Neuron (in vitro differentiated cells): ENCODE results near the gene B3GAT1.

Experiments used
- H2AFZ ChIP-seq: one replicate; pipeline ENCODE4 v1.6.1; 2013; ENCODE audit warnings: low read depth, mild to moderate bottlenecking, inconsistent platforms, low read length, moderate library complexity
- H3K27me3 ChIP-seq: one replicate; pipeline ENCODE4 v1.6.1; 2013; ENCODE audit warnings: low read length; ENCODE audit not compliant: insufficient read depth
- H3K36me3 ChIP-seq: one replicate; pipeline ENCODE4 v1.6.1; 2013; ENCODE audit warnings: low read length; ENCODE audit not compliant: insufficient read depth
- H3K4me1 ChIP-seq: one replicate; pipeline ENCODE4 v1.6.1; 2013; ENCODE audit warnings: low read length; ENCODE audit not compliant: insufficient read depth
- H3K4me3 ChIP-seq: 2 replicates; pipeline ENCODE4 v1.5.1; 2013; ENCODE audit warnings: mild to moderate bottlenecking, low read length, moderate library complexity
- H3K9me3 ChIP-seq: one replicate; pipeline ENCODE4 v1.6.1; 2013; ENCODE audit warnings: low read length

The B3GAT1 gene

GRCh38 chr11:134342572-134343340, 69.3 kb downstream of the B3GAT1 start:
- H3K4me1 ChIP-seq: no peaks in the 10 kb centered on the region
- no peaks in the 10 kb centered on the region for H3K9me3 ChIP-seq
- H2AFZ ChIP-seq: no peak overlapping the region
- no peaks in the 10 kb centered on the region for H3K36me3 ChIP-seq
- no peak overlapping the region for H3K4me3 ChIP-seq
- H3K27me3 ChIP-seq: no peaks in the 10 kb centered on the region

- no peaks in the 10 kb centered on the region for H3K27me3 ChIP-seq
- no peak overlapping the region for H3K4me3 ChIP-seq
- H3K4me1 ChIP-seq: no peaks in the 10 kb centered on the region
- no peaks in the 10 kb centered on the region for H3K36me3 ChIP-seq
- H3K9me3 ChIP-seq: no peaks in the 10 kb centered on the region
- no peak overlapping the region for H2AFZ ChIP-seq
Measured at GRCh38 chr11:134341805-134342571, 70.1 kb downstream of the B3GAT1 start.

- H3K9me3 ChIP-seq: no peaks in the 10 kb centered on the region
- no peaks in the 10 kb centered on the region for H3K4me1 ChIP-seq
- no peak overlapping the region for H2AFZ ChIP-seq
- H3K36me3 ChIP-seq: no peaks in the 10 kb centered on the region
- H3K27me3 ChIP-seq: no peaks in the 10 kb centered on the region
- H3K4me3 ChIP-seq: no peak overlapping the region
Measured at GRCh38 chr11:134340354-134340964, 71.6 kb downstream of the B3GAT1 start.

GRCh38 chr11:134339756-134340155, 72.3 kb downstream of the B3GAT1 start:
- H3K4me1 ChIP-seq: no peaks in the 10 kb centered on the region
- H2AFZ ChIP-seq: no peak overlapping the region
- no peak overlapping the region for H3K4me3 ChIP-seq
- no peaks in the 10 kb centered on the region for H3K9me3 ChIP-seq
- no peaks in the 10 kb centered on the region for H3K36me3 ChIP-seq
- no peaks in the 10 kb centered on the region for H3K27me3 ChIP-seq

- Histone ChIP-seq H3K4me3 (no peak overlapping the region), H3K36me3 (no peaks in the 10 kb centered on the region), H3K9me3 (no peaks in the 10 kb centered on the region), H2AFZ (no peak overlapping the region), H3K4me1 (no peaks in the 10 kb centered on the region), H3K27me3 (no peaks in the 10 kb centered on the region)
Measured at GRCh38 chr11:134338654-134339053, 73.4 kb downstream of the B3GAT1 start.

- H3K4me3 ChIP-seq: no peak overlapping the region
- H3K27me3 ChIP-seq: no peaks in the 10 kb centered on the region
Measured at GRCh38 chr11:134338068-134338467, 74.0 kb downstream of the B3GAT1 start.

GRCh38 chr11:134337051-134337450, 75.0 kb downstream of the B3GAT1 start:
- H3K4me1 ChIP-seq: no peaks in the 10 kb centered on the region
- H3K27me3 ChIP-seq: no peaks in the 10 kb centered on the region
- no peak overlapping the region for H3K4me3 ChIP-seq
- H3K9me3 ChIP-seq: no peaks in the 10 kb centered on the region
- H3K36me3 ChIP-seq: no peaks in the 10 kb centered on the region
- H2AFZ ChIP-seq: no peak overlapping the region

More at GRCh38 chr11:134338068-134338467, 74.0 kb downstream of the B3GAT1 start:
- H3K9me3 ChIP-seq: no peaks in the 10 kb centered on the region
- H3K4me1 ChIP-seq: no peaks in the 10 kb centered on the region
- H2AFZ ChIP-seq: no peak overlapping the region
- no peaks in the 10 kb centered on the region for H3K36me3 ChIP-seq

- Histone ChIP-seq H3K4me3 (no peak overlapping the region), H3K9me3 (no peaks in the 10 kb centered on the region)
Measured at GRCh38 chr11:134334796-134335571, 77.1 kb downstream of the B3GAT1 start.

GRCh38 chr11:134333946-134334345, 78.1 kb downstream of the B3GAT1 start:
- peaks cover 3% of the 10 kb centered on the region for H3K4me1 ChIP-seq
- H3K27me3 ChIP-seq: no peaks in the 10 kb centered on the region
- H3K36me3 ChIP-seq: no peaks in the 10 kb centered on the region
- no peak overlapping the region for H3K4me3 ChIP-seq
- H3K9me3 ChIP-seq: no peaks in the 10 kb centered on the region
- no peak overlapping the region for H2AFZ ChIP-seq

More at GRCh38 chr11:134334796-134335571, 77.1 kb downstream of the B3GAT1 start:
- peaks cover 3% of the 10 kb centered on the region for H3K4me1 ChIP-seq
- no peaks in the 10 kb centered on the region for H3K27me3 ChIP-seq
- no peaks in the 10 kb centered on the region for H3K36me3 ChIP-seq
- H2AFZ ChIP-seq: no peak overlapping the region

- Histone ChIP-seq H3K4me1 (peaks cover 3% of the 10 kb centered on the region), H3K27me3 (no peaks in the 10 kb centered on the region), H3K4me3 (no peak overlapping the region), H2AFZ (no peak overlapping the region), H3K9me3 (no peaks in the 10 kb centered on the region), H3K36me3 (no peaks in the 10 kb centered on the region)
Measured at GRCh38 chr11:134333312-134333711, 78.7 kb downstream of the B3GAT1 start.

- Histone ChIP-seq H2AFZ (no peak overlapping the region), H3K9me3 (no peaks in the 10 kb centered on the region), H3K4me3 (peak overlapping the region; percentile 71), H3K27me3 (no peaks in the 10 kb centered on the region), H3K4me1 (peaks cover 3% of the 10 kb centered on the region), H3K36me3 (no peaks in the 10 kb centered on the region)
Measured at GRCh38 chr11:134332782-134333181, 79.3 kb downstream of the B3GAT1 start.

- Histone ChIP-seq H2AFZ (peak overlapping the region; percentile 80), H3K4me3 (peak overlapping the region; percentile 71), H3K4me1 (peaks cover 3% of the 10 kb centered on the region), H3K9me3 (peaks cover 2% of the 10 kb centered on the region), H3K36me3 (no peaks in the 10 kb centered on the region), H3K27me3 (peaks cover under 1% of the 10 kb centered on the region)
Measured at GRCh38 chr11:134332189-134332631, 79.8 kb downstream of the B3GAT1 start.
